ENCODE measurements around the gene PAQR9. TPM values are rescaled to one million over a fixed set of nuclear protein-coding genes. Genes with fewer than 3 reads are reported as not detected.

PAQR9 gene
- total and polyA plus RNA-seq, 2 of the 13 experiments (the other 11 are each of a cell fraction or from before 2014, with no cell fraction given) = 3.7 to 10.3 TPM

DNA sequence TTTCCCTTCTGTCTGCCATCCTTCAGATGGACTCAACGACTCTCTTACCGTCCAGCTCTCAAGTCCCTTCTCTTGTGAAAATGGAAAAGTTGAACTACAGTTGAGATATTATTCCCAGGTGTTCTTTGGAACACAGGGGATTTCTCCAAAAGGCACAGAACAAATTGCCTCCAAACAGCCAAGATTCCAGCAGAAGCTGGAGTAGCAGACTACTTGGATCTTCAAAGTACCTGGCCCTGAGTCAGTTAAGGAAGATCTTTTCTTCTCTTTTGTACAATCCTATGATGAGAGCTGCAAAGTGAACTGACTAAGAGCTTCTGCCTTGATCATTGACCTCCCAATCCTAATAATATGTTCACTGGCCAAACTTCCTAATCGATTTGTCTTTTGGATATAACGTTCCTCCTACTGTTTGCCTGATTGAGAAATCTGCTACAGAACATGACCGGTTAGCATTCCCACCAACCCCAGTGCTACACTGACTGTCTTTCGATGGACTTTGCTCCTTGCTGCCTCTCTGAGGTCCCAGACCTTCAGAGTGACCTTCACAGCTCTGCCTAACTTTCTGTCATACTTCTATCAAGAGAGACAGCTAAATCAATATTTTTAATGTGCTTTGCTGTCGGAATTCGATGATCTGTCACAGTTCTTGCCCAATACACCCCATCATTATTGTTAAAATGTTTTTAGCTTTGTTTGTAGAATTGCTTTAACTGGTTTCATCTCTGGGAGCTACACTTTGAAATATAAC lies 21.9 kb downstream of the PAQR9 start (continued):
- TF ChIP-seq, protein P1, sequence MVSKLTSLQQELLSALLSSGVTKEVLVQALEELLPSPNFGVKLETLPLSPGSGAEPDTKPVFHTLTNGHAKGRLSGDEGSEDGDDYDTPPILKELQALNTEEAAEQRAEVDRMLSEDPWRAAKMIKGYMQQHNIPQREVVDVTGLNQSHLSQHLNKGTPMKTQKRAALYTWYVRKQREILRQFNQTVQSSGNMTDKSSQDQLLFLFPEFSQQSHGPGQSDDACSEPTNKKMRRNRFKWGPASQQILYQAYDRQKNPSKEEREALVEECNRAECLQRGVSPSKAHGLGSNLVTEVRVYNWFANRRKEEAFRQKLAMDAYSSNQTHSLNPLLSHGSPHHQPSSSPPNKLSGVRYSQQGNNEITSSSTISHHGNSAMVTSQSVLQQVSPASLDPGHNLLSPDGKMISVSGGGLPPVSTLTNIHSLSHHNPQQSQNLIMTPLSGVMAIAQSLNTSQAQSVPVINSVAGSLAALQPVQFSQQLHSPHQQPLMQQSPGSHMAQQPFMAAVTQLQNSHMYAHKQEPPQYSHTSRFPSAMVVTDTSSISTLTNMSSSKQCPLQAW (CRISPR knock-in tag; IDR thresholded peaks at IDR 0.05) = peak; percentile 93
- TF ChIP-seq ZNF468 (CRISPR knock-in tag; IDR thresholded peaks at IDR 0.05) (no peak), NCOA2 (CRISPR knock-in tag; IDR thresholded peaks at IDR 0.05) (peak; percentile 99), ZNF33A (CRISPR knock-in tag; IDR thresholded peaks at IDR 0.05; ENCODE audit: borderline replicate concordance) (peak; percentile 92; the same call in 1 of the 2 replicates), NR3C1 (CRISPR knock-in tag; IDR thresholded peaks at IDR 0.05) (no peak), ZFP62 (CRISPR knock-in tag; IDR thresholded peaks at IDR 0.05) (no peak), BRD4 (CRISPR knock-in tag; IDR thresholded peaks at IDR 0.05) (no peak), SCMH1 (CRISPR knock-in tag; IDR thresholded peaks at IDR 0.05; ENCODE audit: borderline replicate concordance) (no peak), ZSCAN12 (CRISPR knock-in tag; IDR thresholded peaks at IDR 0.05) (no peak), PHF21A (CRISPR knock-in tag; IDR thresholded peaks at IDR 0.05) (peak; percentile 94), SMARCE1 (IDR thresholded peaks at IDR 0.05; ENCODE audit: borderline replicate concordance) (no peak), HOXA3 (CRISPR knock-in tag; IDR thresholded peaks at IDR 0.05) (peak; percentile 83), KLF11 (CRISPR knock-in tag; IDR thresholded peaks at IDR 0.05) (peak; percentile 60; the same call in 1 of the 2 replicates), FOXM1 (CRISPR knock-in tag; IDR thresholded peaks at IDR 0.05) (no peak), U2AF2 (IDR thresholded peaks at IDR 0.05; ENCODE audit: low read depth, low read length) (no peak), SRSF1 (optimal IDR thresholded peaks at IDR 0.05; ENCODE audit: low read depth, low read length) (no peak), ZNF766 (CRISPR knock-in tag; IDR thresholded peaks at IDR 0.05; ENCODE audit: borderline replicate concordance) (no peak), FOXK1 (CRISPR knock-in tag; IDR thresholded peaks at IDR 0.05; ENCODE audit: borderline replicate concordance, low read depth) (peak; percentile 57), SP2 (CRISPR knock-in tag; IDR thresholded peaks at IDR 0.05) (no peak), MED1 (CRISPR knock-in tag; IDR thresholded peaks at IDR 0.05) (peak; percentile 98)
- TF ChIP-seq, protein P2, sequence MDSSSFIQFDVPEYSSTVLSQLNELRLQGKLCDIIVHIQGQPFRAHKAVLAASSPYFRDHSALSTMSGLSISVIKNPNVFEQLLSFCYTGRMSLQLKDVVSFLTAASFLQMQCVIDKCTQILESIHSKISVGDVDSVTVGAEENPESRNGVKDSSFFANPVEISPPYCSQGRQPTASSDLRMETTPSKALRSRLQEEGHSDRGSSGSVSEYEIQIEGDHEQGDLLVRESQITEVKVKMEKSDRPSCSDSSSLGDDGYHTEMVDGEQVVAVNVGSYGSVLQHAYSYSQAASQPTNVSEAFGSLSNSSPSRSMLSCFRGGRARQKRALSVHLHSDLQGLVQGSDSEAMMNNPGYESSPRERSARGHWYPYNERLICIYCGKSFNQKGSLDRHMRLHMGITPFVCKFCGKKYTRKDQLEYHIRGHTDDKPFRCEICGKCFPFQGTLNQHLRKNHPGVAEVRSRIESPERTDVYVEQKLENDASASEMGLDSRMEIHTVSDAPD (CRISPR knock-in tag; IDR thresholded peaks at IDR 0.05) = no peak; the same call in 1 of the 2 replicates
- TF ChIP-seq, protein P3, sequence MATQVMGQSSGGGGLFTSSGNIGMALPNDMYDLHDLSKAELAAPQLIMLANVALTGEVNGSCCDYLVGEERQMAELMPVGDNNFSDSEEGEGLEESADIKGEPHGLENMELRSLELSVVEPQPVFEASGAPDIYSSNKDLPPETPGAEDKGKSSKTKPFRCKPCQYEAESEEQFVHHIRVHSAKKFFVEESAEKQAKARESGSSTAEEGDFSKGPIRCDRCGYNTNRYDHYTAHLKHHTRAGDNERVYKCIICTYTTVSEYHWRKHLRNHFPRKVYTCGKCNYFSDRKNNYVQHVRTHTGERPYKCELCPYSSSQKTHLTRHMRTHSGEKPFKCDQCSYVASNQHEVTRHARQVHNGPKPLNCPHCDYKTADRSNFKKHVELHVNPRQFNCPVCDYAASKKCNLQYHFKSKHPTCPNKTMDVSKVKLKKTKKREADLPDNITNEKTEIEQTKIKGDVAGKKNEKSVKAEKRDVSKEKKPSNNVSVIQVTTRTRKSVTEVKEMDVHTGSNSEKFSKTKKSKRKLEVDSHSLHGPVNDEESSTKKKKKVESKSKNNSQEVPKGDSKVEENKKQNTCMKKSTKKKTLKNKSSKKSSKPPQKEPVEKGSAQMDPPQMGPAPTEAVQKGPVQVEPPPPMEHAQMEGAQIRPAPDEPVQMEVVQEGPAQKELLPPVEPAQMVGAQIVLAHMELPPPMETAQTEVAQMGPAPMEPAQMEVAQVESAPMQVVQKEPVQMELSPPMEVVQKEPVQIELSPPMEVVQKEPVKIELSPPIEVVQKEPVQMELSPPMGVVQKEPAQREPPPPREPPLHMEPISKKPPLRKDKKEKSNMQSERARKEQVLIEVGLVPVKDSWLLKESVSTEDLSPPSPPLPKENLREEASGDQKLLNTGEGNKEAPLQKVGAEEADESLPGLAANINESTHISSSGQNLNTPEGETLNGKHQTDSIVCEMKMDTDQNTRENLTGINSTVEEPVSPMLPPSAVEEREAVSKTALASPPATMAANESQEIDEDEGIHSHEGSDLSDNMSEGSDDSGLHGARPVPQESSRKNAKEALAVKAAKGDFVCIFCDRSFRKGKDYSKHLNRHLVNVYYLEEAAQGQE (IDR thresholded peaks at IDR 0.05; ENCODE audit: borderline replicate concordance in 1 of 2, low read depth in 1 of 2, low read length in 2 of 2) = peak in 1 of 2 experiments; percentile 71; a peak in 1 of 4 replicates
- TF ChIP-seq, protein P4, sequence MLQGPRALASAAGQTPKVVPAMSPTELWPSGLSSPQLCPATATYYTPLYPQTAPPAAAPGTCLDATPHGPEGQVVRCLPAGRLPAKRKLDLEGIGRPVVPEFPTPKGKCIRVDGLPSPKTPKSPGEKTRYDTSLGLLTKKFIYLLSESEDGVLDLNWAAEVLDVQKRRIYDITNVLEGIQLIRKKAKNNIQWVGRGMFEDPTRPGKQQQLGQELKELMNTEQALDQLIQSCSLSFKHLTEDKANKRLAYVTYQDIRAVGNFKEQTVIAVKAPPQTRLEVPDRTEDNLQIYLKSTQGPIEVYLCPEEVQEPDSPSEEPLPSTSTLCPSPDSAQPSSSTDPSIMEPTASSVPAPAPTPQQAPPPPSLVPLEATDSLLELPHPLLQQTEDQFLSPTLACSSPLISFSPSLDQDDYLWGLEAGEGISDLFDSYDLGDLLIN (CRISPR knock-in tag; IDR thresholded peaks at IDR 0.05; ENCODE audit: borderline replicate concordance) = no peak
